Activated CD4-positive, CD25-positive, alpha-beta regulatory T cell (primary cell): Measurements from ENCODE around the gene GLTPD2.

Experiments used
- DNase-seq, 4 experiments: peaks; one replicate each; lab custom pipeline; 2025; lab: John Stamatoyannopoulos, UW

The GLTPD2 gene

GRCh38 chr17:4771519-4772234 lies 17.1 kb upstream of the GLTPD2 start, which contains the start of gene TM4SF5:
Gene TM4SF5, plus strand, starts transcription at chr17:4771886. Its CDS starts 37 bp downstream, at chr17:4771923.
- no peak for DNase-seq

DNA sequence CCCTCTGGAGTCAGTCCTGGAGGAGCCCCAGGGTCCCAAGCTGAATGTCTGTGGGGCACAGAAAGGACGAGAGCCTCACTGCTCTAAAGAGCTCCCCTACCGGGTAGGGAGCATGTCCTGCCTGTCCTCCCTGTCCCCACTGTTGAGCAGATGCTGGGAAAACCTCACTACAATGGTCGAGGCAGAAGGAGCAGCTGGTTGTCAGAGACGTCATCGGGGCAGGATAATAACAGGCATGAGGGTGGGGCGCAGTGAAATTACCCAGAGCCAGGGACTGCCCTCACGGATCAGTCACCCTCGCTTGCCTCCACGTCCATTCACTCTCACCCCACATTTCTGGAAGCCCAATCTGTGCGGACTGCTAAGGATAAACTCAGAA lies 16.5 kb upstream of the GLTPD2 start:
- DNase-seq, result no peak

DNA sequence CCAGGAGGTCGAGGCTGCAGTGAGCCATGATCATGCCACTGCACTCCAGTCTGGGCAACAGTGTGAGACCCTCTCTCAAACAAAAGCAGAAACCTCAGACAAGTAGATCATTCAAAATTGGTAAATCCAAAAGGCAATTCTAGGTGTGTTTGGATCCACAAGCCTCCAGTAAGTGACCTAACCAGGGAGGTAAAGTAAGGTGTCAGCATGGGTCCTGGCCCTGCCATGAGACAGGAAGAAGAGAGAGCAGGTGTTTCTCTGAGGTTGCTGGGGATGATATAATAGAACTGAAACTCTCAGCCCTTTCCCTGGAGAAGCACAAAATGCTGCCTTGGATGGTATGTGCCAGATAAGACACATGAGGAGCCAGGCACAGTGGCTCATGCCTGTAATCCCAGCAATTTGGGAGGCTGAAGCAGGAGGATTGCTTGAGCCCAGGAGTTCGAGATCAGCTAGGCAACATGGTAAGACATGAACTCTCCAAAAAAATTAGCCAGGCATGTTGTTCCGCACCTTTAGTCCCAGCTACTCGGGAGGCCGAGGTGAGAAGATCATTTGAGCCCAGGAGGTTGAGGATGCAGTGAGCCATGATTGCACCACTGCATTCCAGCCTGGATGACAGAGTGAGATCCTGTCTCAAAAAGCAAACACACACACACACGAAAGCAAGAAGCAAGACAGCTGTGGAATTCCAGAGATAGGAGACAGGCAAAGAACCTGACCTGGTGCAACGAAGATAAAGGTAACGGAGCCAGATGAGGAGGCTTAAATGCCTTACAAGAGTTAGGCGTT lies 10.6 kb upstream of the GLTPD2 start:
- no peak for DNase-seq

GRCh38 chr17:4780325-4780955 lies 8.3 kb upstream of the GLTPD2 start:
- DNase-seq, result no peak

DNA sequence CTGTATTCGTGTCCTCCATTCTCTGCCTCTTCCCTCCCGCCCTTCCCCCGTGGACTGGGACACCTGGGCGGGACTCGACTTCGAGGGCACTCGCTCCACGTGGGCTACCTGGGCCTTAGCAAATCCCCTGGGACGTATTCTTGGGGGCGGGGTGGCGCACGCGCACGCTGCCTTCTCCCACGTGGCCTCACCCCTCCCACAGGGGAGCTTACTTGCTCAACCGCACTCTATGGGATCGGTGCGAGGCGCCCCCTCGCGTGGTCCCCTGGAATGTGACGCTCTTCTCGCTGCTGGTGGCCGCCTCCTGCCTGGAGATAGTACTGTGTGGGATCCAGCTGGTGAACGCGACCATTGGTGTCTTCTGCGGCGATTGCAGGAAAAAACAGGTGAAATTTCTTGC lies 6.1 kb upstream of the GLTPD2 start:
- no peak for DNase-seq

DNA sequence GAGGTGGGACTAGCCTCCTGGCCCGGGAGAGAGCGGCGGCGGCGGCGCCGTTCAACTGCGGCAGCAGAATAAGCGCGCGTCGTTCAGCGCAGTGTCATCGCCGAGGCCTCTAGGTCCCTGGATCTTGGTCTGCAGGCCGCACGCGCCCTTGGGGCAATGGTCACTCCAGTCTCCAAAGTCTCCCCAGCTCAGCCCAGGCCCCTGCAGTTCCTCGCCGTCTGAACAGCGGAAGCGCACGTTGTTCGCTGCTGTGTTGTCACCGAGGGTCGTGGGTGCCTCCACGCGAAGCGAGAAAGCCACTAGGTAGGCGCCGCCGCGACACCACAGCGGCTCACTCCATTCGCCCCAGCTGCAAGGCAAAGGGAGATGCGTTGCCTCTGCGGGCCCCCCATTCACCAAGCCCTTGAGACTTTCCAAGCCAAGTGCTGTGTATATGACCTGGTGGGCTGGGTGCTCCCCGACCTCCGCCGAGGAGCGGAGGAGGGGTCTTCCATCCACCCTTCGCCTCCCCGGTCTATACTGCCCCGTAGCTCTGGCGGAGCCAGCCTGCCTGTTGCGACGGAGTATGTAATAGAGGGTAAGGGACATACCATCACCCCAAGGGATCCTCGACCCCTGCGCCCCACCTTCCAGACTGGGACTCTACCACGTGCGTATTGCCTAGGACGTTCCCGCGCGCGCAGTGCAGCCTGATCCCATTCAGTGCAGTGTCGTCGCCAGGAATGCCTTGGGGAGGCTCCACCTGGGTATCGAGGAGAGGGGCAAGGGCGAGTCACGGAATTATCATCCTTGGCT lies 3.3 kb upstream of the GLTPD2 start:
- DNase-seq, result no peak

GRCh38 chr17:4786106-4786511 lies 2.7 kb upstream of the GLTPD2 start, which contains the start of gene VMO1:
Gene VMO1, minus strand, starts transcription at chr17:4786364. Its CDS starts 12 bp downstream, at chr17:4786352.
- DNase-seq, result no peak

GRCh38 chr17:4786516-4786915 lies 2.2 kb upstream of the GLTPD2 start:
- no peak for DNase-seq

DNA sequence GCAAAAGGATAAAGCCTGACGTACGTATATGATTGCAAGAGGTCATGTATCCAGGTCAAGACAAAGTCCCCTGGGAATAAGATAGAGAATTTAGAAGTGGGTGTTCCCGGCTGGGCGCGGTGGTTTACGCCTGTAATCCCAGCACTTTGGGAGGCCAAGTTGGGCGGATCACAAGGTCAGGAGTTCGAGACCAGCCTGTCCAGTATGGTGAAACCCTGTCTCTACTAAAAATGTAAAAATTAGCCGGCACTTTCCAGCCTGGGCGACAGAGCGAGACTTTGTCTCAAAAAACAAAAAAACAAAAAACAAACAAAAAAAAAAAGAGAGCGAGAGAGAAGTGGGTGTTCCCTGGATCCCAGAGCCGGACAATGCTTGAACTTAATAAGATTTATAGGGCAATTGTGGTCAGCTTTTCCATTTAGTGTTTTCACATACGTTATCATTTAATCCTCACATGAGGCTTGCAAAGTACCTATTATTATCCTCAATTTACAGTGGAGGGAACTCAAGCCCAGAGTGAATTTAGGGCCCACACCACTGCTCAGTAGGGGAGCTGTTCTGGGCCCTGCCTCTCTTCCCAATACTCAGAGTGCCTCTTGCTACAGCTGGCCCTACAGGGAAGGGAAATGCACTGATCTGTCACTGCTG lies 481 bp upstream of the GLTPD2 start:
- no peak for DNase-seq

DNA sequence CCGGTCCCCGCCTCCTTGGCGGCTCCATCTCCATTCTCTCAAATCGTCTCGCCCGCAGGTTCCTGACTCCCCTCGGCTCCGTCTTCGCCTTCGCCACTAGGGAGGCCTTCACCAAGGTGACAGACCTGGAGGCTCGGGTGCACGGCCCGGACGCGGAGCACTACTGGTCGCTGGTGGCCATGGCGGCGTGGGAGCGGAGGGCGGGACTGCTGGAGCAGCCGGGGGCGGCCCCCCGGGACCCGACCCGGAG lies 862 bp downstream of the GLTPD2 start:
- no peak for DNase-seq

- DNase-seq, result peak; percentile 55 to 72 (median 61)
These were observed 1.4 kb downstream of the GLTPD2 start for GRCh38 chr17:4789951-4790704.

DNA sequence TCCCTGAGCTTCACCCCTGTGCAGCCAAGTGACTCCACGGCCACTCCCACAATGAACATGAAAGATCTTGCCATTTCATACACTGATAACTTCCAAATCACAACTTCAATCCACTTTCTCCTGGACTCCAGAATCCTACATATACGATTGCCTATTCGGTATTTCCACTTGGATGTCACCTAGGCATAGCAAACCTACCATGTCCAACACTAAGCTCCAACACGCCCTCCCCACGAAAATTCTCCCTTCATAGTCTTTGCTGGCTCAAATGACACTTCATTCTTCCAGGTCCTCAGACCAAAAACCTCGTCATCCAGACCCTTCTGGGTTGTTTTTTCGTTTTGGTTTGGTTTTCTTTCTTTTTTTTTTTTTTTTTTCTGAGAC lies 1.9 kb downstream of the GLTPD2 start:
- DNase-seq, result no peak

- no peak for DNase-seq
These were observed 6.4 kb downstream of the GLTPD2 start for GRCh38 chr17:4795168-4795567.

GRCh38 chr17:4796552-4796920 lies 7.8 kb downstream of the GLTPD2 start:
- DNase-seq, result peak in 1 of 4 experiments; percentile 14

GRCh38 chr17:4800462-4801196 lies 11.9 kb downstream of the GLTPD2 start:
- DNase-seq, result no peak

DNA sequence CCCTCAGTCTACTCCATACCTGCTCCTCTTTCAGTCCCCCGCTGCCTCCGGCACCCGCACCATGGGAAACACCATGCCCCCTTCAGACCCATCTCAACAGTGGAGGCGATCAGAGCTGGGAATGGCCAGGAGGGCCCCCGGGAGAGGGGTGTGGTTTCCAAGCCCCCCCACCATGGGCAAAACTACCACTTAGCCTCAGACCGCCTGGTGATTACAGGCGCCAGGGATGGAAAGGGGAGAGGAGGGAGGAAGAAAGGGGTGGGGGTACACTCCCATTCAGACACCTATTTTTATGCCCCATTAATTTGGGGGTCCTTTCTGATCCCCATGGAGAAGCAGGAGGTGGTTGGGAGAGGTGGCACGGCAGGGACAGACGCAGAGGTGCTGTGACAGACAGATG lies 13.5 kb downstream of the GLTPD2 start, which contains the start of gene C17orf114:
C17orf114 (minus strand) TSS at position 101 of the 400 bp plus-strand sequence.
- DNase-seq, result no peak

GRCh38 chr17:4806456-4806776 lies 17.7 kb downstream of the GLTPD2 start:
- DNase-seq, result no peak

DNA sequence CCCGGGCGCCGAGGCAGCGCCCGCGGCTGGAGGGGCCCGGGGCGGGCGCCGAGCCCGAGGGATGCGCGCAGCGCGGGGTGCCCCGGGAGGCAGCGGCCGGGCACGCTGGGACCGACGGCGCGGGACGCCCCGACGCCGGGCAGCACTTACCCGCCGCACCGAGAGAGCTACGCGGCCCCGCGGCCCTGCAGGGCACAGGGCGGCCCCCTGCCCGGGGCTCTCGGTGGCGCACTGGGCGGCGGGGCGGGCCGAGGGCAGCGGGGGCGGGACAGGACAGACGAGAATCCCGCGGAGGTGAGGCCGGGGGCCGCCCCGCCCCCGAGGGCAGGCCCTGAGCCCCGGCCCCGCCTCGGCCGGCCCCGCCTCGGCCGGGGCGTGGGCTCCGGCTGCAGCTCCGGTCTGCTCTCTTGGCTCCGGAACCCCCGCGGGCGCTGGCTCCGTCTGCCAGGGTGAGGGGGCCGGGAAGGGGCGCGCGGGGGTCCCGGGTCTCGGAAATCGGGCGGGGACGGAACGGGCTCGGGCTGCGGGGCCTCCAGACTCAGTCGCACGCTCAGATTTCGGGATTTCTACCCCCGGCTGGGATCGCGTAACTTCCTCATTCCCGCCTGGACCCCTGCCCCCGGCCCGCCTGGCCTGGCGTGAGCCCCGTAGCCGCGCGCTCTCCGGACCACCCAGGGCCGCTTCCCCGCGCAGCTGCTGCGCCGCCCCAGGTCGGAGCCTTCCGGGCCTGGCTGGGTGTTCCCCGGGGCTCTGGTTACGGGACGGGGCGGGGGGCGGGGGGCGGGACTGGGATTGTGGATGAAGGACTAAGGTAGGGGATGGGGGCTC lies 18.2 kb downstream of the GLTPD2 start, which contains the start of gene PLD2:
PLD2 (plus strand) TSS at position 376 of the 828 bp plus-strand sequence. CDS start 621 bp downstream, outside the sequence.
- peak; percentile 67 to 76 (median 74) for DNase-seq

- DNase-seq, result no peak
These were observed 19.0 kb downstream of the GLTPD2 start for GRCh38 chr17:4807605-4808377.
